GM19455 (cell line): ENCODE measurements around the gene RPTOR.
"Not testable (repeated sequence)": the region's sequence is repeated elsewhere in the genome, so short reads cannot be mapped to it uniquely, and the experiment has no call there.

Source experiments
- ATAC-seq: cut with Tn5 transposase; IDR thresholded peaks from one replicate; pipeline ENCODE4 v1.9.1; 2021; ENCODE audit not compliant: unreplicated experiment

The RPTOR gene

DNA sequence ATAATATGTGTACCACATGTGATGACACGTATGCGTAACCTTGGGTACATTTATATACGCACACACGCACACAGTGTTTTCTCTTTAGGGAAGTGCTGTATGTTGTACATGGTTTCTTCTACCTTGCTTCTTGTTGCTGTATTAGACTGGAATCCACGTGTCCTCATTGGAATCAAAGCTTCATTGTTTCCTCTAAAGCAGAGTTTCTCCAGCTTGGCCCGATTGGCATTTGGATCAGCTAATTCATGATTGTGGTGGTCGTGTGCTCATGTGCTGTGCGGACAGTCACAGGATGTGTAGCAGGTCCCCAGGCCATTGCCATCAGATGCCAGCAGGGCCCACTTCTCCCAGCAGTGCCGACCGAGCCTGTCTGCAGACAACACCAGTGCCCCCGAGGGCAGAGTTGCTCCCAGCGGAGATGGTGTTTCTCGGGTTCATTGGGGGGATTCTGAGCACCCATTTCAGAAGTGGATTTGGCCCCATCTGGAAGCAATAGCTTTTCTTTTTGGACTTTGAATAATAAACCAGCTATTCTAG lies 148.4 kb downstream of the RPTOR start:
- ATAC-seq: no peak

DNA sequence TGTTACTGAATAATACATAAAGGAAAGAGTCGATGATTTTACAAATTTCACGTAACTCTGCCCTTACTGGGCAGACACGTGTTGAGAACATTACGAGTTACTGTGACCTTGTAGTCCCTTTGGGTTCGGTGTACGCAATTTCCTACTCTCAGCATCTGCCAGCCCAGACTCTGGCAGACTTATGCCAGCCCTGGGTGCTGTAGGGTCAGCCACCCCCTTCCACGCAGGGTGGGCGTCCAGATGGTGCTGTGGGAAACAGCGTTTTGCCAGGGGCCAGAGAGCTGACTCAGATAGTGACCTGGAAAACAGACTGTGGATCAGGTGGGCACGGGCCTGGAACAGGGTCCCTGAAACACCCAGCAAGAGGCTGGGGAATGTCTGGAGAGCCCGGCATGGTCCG lies 148.9 kb downstream of the RPTOR start:
- ATAC-seq: no peak

DNA sequence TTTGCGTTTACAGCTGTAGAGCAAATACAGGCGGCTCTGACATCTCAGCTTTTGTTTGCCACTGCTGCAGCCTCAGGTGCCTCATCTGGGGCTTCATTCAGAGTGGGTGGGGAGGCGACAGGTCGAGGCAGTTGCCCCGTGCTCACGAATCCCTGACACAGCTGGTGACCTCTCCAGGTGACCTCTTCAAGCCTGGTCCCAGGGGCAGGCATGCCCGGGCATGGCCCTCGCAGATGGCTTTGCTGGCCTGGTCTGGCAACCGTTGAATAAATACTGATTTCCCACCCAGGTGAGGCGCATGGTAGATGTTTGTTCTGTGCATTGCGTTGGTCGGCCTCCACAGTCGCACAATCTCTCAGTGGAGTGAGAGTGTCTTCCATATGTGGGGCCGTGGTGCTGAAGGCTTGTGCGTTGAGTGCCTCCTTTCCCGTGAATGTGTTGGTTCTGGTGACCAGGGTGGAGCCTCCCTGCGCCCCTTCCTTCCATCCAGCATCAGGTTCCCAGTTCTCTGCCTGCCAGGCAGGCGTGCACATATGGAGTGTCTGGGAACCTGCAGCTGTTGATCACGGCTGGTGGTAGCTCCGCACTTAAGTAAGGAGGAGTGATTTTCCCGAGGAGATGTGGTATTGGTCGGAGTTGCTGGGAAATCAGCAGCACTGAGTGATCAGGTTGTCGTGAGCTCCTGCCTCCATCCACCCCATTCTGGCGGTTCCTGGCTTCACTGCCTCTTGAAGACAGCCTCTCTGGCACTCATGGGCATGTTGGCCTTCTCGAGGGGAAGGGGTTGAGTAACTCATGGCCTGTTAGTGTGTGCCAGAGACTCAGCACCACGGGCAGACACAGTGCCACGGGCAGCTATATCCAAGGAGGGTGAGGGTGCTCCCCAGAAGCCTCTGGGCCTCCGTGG lies 149.7 kb downstream of the RPTOR start:
- no peak for ATAC-seq

DNA sequence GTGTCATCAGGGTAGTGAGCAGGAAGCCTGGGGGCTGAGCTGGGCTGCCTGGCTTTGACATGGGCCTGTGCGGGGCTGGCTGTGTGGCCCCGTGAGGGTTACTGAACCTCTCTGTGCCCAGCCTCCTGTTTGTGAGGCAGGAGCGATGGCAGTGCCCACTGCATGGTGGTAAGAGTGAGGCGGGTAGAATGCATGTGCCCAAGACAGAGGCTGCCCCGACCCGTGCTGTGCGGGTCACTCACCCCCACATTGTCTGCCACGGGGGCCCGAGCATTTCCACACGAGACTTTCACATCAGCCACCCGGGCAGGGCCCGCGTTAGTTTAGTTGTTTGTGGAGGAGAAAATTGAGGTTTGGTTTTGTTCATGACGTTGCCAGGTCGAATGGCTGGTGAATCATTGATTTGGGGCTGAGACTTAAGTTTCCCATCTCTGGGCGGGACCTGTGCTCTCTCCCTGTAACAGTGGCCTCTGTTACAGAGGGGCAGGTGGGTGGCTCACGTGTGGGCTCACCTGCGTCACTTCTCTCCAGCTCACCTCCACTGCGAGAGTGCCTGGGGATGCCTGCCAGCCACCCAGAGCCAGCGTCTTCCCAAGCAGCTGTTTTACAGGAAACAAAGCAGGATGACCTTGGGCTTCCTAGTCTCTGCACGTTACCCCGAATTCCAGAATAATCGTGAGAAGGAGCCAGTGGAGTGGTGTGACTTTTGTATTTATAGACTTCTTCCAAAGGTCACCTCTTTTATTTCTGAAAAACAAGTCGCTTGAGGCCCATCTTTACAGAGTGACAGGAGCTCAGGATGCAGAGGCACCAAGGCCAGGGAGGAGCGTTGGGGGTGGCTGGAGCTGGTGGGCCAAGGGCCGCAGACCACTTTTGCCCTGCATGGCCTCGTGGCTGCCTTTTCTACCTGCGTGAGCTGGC lies 150.6 kb downstream of the RPTOR start:
- ATAC-seq: no peak

DNA sequence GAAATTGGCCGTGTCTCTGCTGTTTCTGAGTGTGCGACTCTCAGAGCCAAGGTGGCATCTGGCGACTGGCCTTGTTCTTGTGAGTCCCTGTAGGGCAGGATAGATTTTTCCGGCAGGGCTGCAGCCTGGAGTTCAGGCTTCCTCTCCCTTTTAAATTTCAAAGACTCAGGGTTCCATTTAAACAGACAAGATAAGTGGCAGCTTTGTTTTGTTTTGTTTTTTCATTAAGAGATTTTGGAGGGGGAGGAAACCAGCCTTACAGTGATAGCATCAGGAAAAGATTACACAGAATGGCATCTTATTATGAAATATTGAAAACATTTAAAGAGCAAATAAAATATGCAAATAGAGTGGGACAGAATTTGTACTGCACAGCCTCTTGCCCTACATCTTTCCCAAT lies 151.3 kb downstream of the RPTOR start:
- no peak for ATAC-seq

DNA sequence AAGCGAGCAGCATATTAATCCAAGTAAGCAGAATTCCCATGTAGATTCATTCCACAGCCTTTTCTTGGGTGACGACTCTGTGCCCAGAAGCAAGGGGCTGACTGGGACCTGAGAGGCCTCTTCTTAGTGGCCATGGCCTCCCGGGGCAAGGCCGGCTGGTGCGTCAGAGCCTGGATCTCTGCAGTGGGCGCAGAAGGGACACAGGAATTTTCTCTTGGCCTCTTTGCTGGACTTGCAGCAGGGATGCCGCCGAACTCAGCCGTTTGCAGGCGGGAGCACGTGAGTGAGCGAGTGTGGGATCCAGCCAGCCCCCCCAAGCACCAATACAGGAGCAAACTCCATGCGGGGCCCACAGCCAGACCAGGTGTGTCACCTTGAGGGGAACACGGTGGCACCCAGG lies 151.8 kb downstream of the RPTOR start:
- no peak for ATAC-seq

DNA sequence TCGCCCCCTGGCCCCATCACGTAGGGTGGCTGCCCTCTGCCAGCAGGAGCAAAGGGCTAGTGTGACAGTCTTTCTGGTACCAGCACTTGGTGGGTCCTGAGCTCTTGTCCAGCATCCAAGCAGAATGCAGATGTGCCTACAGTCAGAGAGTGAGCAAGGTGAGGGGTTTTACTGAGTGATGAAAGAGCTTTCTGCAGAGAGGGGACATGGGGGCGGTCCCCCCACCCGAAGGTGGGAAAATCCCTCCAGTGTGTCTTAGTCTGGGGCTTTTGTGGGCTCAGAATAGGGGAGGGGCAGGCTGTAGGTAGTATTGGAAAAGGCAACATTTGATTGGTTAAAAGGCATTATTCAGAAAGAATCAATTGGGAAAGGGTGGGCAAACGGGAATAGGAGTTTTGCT lies 152.3 kb downstream of the RPTOR start:
- ATAC-seq: no peak

DNA sequence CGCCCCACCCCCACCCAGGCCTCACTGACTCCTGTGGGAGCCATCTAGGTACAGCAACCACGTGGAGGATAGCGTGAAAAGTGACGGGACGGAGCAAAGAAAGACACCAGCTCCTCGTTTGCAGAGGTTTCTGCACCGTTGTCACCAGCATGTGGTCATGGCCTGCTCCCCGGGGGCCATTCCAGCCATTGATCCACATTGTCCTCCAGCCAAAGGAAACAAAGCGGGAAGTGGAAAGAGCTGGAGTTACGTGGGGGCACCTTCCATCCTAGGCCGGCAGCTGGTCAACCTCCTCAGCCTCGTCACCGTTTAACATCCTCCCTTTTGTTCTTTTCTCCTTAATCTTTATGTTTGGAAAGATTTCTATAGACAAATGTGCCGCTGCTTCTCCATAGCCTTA lies 153.7 kb downstream of the RPTOR start:
- ATAC-seq: no peak

DNA sequence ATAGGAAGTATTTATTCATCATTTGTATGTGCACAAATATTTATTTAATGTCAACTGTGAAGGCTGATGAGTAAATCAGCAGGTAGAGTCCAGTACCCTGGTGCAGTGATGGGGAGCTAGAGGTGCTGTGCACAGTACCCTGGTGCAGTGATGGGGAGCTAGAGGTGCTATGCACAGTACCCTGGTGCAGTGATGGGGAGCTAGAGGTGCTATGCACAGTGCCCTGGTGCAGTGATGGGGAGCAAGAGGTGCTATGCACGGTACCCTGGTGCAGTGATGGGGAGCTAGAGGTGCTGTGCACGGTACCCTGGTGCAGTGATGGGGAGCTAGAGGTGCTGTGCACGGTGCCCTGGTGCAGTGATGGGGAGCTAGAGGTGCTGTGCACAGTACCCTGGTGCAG lies 154.6 kb downstream of the RPTOR start:
- ATAC-seq: not testable (repeated sequence)

DNA sequence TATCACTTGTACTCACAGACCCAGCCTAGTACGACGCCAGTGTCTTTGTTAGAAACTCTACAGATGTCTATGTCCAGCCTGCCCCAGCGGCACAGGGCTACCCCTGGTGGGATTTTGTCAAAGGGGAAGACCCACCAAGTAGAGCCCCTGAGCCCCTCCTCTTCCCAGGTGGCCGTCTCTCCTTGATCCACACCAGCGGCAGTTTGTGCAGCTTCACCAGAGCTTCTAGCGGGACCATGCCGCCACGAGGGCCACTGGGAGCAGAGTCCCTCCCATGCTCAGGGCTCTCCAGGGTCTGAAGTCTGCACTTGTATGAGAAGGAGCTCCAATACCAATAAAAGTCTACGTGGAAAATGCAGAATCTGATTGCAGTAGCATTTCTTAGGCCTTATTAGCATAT lies 157.1 kb downstream of the RPTOR start:
- no peak for ATAC-seq

DNA sequence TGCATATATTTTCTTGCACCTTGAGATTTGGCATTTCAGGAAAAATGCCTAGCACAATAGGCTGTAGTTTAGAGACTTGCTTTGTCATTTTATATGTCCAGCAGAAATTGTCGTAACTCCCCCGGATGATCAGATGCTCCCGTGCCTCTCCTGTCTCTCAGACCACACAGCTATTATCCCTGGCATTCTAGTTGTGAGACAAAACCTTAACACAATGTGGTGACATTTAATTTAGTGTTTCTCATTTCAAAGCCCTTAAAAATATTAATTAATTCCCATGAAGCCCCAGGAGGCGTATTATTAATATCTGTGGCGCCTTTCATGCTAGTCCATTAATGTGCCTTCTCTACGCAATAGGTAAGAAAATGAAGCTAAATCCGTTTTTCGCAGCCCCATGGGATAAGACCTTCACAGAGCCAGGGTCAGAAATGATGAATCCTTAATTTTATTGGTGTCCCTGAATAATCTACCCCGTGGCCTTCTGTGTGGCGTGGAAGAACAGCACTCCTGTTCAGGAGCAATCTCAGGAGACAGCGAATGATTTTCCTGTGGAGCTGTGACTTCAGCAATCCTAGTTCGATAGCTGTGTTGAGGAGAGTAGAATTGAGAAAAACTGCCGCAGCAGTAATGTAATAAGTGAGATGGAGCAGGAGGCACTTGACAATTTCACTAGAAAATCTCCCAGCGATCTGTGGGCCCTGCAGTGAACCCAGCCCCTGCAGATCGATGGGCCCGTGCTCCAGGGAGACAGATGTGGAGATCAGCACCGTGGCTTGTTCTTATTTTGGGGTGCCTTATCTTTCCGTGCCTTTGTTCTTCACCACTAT lies 157.9 kb downstream of the RPTOR start:
- ATAC-seq: no peak

DNA sequence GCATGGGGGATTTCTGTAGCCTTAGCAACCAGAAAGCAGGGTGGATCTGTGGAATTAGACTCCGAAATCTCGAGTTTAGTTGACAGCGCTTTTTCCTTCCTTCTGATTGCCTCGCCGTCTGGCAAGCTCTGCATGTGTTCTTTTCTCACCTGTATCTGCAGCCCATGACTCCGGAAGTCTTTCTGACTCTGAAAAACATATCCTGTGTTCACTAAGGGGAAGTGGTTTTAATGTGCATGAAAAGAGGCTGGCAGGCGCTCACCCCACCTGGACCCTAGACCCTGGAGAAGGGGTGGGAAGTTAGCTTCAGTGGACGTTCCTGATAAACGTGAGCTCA lies 158.5 kb downstream of the RPTOR start:
- ATAC-seq: no peak

DNA sequence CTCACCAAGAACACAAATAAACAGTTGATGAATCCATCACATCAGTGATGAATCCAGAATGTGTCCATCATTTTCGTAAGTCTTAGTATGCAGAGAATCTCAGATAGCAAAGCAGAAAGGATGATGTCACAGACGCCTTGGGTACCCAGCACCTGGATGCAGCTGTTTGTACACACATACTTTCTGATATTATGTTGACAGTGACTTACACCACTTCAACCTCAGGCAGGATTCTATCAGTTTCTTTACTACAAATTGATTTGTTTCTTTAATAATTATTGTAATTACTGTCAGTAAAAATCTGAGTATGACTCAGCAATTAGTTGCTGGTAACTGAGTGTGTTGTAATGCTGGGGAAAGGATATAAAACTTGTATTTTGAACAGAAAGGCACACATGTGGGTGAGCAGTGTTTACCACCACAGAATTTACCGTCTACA lies 159.8 kb downstream of the RPTOR start:
- ATAC-seq: no peak

DNA sequence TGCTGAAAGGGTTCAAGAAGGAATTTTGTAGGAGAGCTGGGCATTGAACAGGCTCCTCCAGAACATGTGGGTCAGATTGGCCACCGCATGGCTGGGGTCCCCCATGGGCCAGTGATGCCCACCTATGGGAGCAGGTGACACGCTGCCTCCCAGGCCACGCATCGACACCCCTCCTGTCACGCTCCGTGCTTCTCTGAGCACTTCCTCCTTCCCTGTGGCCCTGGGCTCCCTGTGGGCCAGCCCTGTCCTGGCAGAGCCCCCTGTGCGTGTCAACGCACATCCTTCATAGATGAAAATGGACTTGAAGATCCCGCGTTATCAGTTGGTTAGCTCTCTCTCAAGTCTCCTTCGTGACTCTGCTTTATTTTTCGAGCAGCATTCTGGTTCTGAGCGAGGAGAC lies 160.3 kb downstream of the RPTOR start:
- ATAC-seq: no peak

DNA sequence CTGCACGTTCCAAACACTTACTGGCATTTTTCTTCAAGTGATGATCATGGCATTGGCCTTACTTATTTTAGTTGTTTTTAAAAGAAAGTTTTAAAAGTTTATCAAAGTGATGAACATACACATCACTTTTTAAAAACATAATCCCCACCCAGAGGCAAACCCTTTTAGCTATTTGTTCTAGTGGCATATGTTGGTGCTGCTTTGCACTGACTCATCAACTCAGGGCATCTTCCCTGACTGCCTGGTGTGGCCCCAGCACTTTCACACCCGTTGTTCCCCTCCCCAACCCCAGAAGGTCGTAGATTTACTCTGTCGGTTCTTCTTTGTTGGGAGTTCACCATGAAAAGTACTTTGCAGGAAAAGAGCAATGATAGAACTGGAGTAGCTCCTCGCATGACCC lies 161.3 kb downstream of the RPTOR start:
- ATAC-seq: no peak

DNA sequence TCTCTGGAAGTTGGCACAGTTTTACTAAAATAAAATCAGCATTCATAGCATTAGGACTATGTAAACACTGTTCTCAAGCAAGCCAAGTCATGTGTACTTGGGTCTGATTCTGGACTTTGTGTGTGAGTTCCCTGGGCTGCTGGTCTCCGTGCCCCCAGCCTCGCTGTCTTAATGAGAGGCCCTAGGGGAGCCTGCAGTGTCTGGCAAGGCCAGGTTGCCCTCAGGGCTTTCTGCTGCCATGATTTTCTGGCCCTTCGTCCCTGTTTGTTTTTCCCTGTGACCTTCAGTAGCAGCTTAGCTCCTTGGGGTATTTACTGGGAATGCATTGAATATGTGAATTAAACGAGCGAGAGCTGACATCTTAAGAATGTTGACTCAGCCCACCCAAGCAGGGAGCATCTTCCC lies 161.8 kb downstream of the RPTOR start:
- no peak for ATAC-seq

DNA sequence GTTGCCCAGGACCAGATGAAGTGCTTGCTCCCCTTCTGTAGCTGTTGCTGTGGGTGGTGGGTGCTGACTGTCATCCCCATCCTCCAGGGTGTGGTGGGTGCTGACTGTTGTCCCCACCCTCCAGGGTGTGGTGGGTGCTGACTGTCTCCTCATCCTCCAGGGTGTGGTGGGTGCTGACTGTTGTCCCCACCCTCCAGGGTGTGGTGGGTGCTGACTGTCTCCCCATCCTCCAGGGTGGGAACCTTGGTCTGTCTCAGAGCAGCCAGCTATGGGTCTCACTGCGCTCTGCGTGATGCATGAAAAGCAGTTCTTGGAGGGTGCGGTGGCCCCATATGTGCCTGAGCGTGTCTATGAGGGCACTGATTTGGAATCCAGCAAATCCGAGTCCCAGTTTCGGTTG lies 163.8 kb downstream of the RPTOR start:
- ATAC-seq: no peak

DNA sequence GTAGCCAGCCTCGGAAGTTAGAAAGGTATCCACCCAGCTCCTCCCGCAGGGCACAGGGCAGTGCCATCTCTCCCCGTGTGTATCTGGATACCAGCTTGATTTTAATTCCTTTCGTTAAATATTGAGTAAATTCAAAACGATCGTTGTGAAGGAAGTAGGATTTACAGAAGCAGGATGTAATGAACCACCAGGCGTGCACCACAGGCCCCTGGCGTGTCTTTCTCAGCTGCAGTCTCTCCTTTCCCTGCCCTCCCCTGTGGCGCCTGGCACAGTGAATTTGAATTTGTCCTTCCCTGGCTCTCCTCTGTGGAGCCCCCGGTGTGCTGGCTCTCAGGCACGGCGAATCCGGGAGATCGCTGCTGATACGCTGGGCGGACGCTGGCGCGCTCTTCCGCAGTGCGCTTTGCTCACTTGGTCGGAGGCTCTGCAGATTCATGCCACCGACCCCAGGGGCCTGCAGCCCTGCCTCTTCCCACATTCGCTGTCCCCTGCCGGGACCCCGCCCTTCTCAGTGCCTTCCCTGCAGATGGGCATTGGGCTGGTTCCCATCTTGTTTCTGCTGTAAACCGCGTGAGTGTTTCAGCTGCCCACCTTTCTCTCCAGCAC lies 164.6 kb downstream of the RPTOR start:
- no peak for ATAC-seq

DNA sequence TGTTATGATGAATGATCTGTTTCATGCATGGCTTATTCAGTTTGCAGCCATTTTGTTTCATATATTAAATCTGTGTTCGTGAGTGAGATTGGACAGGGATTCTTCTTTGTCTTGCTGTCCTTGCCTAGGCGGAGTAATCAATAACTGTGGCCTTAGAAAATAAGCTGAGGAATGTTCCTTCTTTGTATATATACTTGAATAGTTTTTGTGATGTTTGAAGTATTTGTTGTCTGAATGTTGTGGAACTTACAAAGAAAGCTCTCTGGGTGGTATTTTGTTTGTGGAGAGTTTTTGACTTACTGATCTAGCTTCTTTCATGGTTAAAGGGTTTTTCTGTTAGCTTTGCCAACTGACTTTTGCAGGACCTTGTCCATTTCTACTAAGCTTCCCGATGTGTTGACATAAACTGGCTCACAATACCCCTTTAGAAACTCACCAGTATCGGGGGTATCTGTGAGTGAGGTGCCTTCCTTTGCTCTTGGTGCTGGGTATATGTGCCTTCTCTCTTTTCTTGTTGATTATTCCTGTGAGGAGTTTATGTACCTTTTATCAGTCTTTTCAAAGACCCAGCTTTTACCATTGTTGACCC lies 166.2 kb downstream of the RPTOR start:
- no peak for ATAC-seq

DNA sequence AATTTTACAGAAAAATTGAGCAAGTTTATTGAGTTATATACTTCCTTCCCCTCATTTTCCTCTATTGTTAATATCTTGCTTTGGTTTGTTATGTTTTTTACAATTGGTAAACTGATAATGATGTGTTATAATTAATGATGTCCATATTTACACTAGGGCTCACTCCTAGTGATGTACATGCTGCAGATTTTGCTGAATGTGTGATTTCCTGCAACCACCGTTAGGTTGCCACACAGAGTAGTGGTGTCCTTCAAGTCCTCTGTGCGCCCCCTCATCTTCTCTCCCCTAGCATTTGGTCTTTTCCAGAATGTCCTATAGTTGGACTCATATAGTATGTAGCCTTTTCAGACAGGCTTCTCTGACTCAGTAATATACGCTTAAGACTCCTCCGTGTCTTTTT lies 167.5 kb downstream of the RPTOR start:
- ATAC-seq: no peak
